Measurements from ENCODE around the gene RBM10. TPM values are rescaled to one million over a fixed set of nuclear protein-coding genes. Genes with fewer than 3 reads are reported as not detected.

Gene RBM10
- total RNA-seq, 2 experiments from 2014 or later = 59.0 to 59.2 TPM

- H3K9me3 Mint-ChIP-seq = no peaks in the 10 kb centered on the region
- no peak for DNase-seq
- ChIA-PET POLR2A (no interaction called here), CTCF (no interaction called here)
- H3K4me3 Mint-ChIP-seq = no peak overlapping the region
- H3K36me3 Mint-ChIP-seq (ENCODE audit: low read depth) = peaks cover 52% of the 10 kb centered on the region
- no peak overlapping the region for H3K27ac Mint-ChIP-seq
- no peaks in the 10 kb centered on the region for H3K27me3 Mint-ChIP-seq
- H3K4me1 Mint-ChIP-seq = peaks cover 39% of the 10 kb centered on the region
These were observed 53.7 kb downstream of the RBM10 start for GRCh38 chrX:47198687-47199080.

- Mint-ChIP-seq H3K27me3 (no peaks in the 10 kb centered on the region), H3K4me1 (peaks cover 37% of the 10 kb centered on the region), H3K27ac (no peak overlapping the region), H3K9me3 (no peaks in the 10 kb centered on the region), H3K4me3 (no peak overlapping the region), H3K36me3 (ENCODE audit: low read depth) (peaks cover 55% of the 10 kb centered on the region)
- ChIA-PET POLR2A (no interaction called here), CTCF (no interaction called here)
- no peak for DNase-seq
These were observed 54.3 kb downstream of the RBM10 start for GRCh38 chrX:47199286-47199685.

DNA sequence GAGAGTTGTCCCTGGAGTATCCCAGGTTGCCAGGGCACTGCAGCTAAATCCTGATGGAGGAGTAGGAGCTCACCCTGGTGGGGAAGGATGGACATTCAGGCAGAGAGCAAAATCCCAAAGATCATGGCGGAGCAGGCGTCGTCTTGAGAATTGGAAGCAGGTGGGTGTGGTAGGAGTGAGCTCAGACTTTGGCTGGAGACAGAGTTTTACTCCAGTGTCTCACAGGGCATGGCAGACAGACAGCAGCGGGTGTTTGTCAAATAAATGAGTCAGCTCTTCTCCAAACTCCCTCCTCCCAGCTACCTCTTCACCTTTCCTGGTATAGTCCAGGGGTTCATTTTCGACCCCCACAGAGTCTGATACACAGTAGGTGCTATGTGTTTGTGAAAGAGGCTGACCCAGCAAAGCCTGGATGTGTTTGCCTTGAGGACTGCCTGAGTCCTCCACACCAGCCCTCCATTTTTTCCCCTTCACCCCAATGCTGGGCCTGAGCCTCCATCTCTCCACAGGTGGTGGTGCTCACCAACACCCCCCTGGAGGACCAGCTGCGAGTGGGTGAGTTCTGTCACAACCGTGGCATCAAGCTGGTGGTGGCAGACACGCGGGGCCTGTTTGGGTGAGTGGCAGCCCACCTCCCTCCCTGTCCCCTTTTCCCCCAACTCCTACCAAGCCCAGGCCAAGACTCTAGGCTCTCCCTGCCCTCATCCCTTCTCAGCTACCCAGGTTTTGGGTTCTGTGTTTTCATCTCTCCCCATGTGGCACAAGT, 55.5 kb downstream of the RBM10 start:
- Mint-ChIP-seq H3K9me3 (no peaks in the 10 kb centered on the region), H3K27me3 (no peaks in the 10 kb centered on the region), H3K27ac (peak overlapping the region; percentile 54), H3K4me3 (no peak overlapping the region), H3K4me1 (peaks cover 31% of the 10 kb centered on the region), H3K36me3 (ENCODE audit: low read depth) (peaks cover 55% of the 10 kb centered on the region)
- no peak for DNase-seq
- ChIA-PET CTCF (interaction anchor here (0.8 to 1.6 kb wide), 3 partner anchors 17 to 184 kb away, joined by 3 to 5 read pairs (median 4); no protein-coding TSS in a partner anchor), POLR2A (no interaction called here)

- H3K36me3 Mint-ChIP-seq (ENCODE audit: low read depth) = peaks cover 54% of the 10 kb centered on the region
- H3K27ac Mint-ChIP-seq = no peak overlapping the region
- CTCF ChIA-PET = interaction anchor here (1.6 kb wide), 1 partner anchor 16 kb away, joined by 5 read pairs; no protein-coding TSS in a partner anchor
- POLR2A ChIA-PET = no interaction called here
- H3K9me3 Mint-ChIP-seq = no peaks in the 10 kb centered on the region
- no peak overlapping the region for H3K4me3 Mint-ChIP-seq
- peaks cover 23% of the 10 kb centered on the region for H3K4me1 Mint-ChIP-seq
- no peak for DNase-seq
- H3K27me3 Mint-ChIP-seq = no peaks in the 10 kb centered on the region
These were observed 56.4 kb downstream of the RBM10 start for GRCh38 chrX:47201345-47201944.

GRCh38 chrX:47202316-47202715, 57.3 kb downstream of the RBM10 start:
- Mint-ChIP-seq H3K4me3 (no peak overlapping the region), H3K4me1 (peaks cover 14% of the 10 kb centered on the region), H3K27ac (no peak overlapping the region), H3K9me3 (no peaks in the 10 kb centered on the region), H3K36me3 (ENCODE audit: low read depth) (peaks cover 56% of the 10 kb centered on the region), H3K27me3 (no peaks in the 10 kb centered on the region)
- CTCF ChIA-PET = interaction anchor here (0.5 to 1.6 kb wide), 2 partner anchors 15 to 334 kb away, joined by 3 to 5 read pairs; no protein-coding TSS in a partner anchor
- POLR2A ChIA-PET = no interaction called here
- no peak for DNase-seq

DNA sequence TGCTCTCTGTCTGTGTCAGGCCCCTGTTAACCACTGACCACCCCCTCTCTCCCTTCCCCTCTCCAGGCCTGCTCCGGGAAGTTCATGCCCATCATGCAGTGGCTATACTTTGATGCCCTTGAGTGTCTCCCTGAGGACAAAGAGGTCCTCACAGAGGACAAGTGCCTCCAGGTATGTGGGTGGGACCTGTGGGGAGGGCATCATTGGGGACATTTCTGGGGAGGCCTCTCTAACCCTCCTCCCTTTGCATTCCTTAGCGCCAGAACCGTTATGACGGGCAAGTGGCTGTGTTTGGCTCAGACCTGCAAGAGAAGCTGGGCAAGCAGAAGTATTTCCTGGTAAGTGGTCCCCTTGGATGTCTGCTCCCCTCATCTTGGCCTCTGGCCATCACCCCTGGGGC, 57.9 kb downstream of the RBM10 start:
- Mint-ChIP-seq H3K27ac (no peak overlapping the region), H3K36me3 (ENCODE audit: low read depth) (peaks cover 56% of the 10 kb centered on the region), H3K4me3 (no peak overlapping the region), H3K27me3 (no peaks in the 10 kb centered on the region), H3K4me1 (peaks cover 10% of the 10 kb centered on the region), H3K9me3 (no peaks in the 10 kb centered on the region)
- POLR2A ChIA-PET = no interaction called here
- CTCF ChIA-PET = no interaction called here
- DNase-seq = no peak

GRCh38 chrX:47204970-47205369, 59.9 kb downstream of the RBM10 start:
- POLR2A ChIA-PET = no interaction called here
- H3K4me1 Mint-ChIP-seq = peaks cover 3% of the 10 kb centered on the region
- H3K9me3 Mint-ChIP-seq = no peaks in the 10 kb centered on the region
- H3K27ac Mint-ChIP-seq = no peak overlapping the region
- no peaks in the 10 kb centered on the region for H3K27me3 Mint-ChIP-seq
- no peak for DNase-seq
- CTCF ChIA-PET = interaction anchor here (1.1 to 1.5 kb wide), 2 partner anchors 11 to 31 kb away, joined by 3 to 4 read pairs; no protein-coding TSS in a partner anchor
- H3K36me3 Mint-ChIP-seq (ENCODE audit: low read depth) = peaks cover 46% of the 10 kb centered on the region
- H3K4me3 Mint-ChIP-seq = no peak overlapping the region

DNA sequence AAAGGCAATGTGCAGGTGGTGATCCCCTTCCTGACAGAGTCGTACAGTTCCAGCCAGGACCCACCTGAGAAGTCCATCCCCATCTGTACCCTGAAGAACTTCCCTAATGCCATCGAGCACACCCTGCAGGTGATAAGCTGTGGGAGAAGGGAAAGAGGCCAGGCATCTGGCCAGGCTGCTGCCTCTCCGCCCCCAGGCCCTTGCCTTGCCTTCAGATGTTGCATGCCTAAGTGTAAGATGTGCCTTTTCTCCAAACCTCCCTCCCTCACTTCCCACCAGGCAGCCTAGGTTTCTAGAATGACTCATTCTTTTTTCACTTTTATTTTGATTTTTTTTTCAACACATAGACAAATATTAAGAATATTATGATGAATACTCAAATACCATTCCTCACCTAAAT, 61.3 kb downstream of the RBM10 start:
- Mint-ChIP-seq H3K4me3 (no peak overlapping the region), H3K36me3 (ENCODE audit: low read depth) (peaks cover 42% of the 10 kb centered on the region), H3K27ac (no peak overlapping the region), H3K4me1 (peaks cover 4% of the 10 kb centered on the region), H3K27me3 (no peaks in the 10 kb centered on the region), H3K9me3 (no peaks in the 10 kb centered on the region)
- ChIA-PET POLR2A (no interaction called here), CTCF (interaction anchor here (1.1 kb wide), 1 partner anchor 32 kb away, joined by 3 read pairs; no protein-coding TSS in a partner anchor)
- no peak for DNase-seq

DNA sequence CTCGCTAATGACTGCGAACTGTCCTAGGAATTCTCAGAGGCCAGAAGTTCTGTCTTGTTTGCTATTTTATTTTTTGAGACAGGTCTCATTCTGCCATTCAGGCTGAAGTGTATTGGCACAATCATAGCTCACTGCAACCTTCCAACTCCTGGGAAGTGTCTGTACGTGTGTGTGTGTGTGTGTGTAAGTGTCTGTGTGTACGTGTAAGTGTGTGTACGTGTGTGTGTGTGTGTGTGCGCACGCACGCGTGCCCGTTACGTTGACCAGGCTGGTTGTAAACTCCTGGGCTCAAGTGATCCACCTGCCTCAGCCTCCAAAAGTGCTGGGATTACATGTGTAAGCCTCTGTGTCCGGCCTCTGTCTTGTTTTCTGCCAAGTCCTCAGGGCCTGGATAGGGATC, 63.1 kb downstream of the RBM10 start:
- H3K4me1 Mint-ChIP-seq = peaks cover 5% of the 10 kb centered on the region
- ChIA-PET POLR2A (no interaction called here), CTCF (no interaction called here)
- no peak overlapping the region for H3K4me3 Mint-ChIP-seq
- no peaks in the 10 kb centered on the region for H3K27me3 Mint-ChIP-seq
- H3K27ac Mint-ChIP-seq = no peak overlapping the region
- no peaks in the 10 kb centered on the region for H3K9me3 Mint-ChIP-seq
- no peak for DNase-seq
- peaks cover 44% of the 10 kb centered on the region for H3K36me3 Mint-ChIP-seq (ENCODE audit: low read depth)

DNA sequence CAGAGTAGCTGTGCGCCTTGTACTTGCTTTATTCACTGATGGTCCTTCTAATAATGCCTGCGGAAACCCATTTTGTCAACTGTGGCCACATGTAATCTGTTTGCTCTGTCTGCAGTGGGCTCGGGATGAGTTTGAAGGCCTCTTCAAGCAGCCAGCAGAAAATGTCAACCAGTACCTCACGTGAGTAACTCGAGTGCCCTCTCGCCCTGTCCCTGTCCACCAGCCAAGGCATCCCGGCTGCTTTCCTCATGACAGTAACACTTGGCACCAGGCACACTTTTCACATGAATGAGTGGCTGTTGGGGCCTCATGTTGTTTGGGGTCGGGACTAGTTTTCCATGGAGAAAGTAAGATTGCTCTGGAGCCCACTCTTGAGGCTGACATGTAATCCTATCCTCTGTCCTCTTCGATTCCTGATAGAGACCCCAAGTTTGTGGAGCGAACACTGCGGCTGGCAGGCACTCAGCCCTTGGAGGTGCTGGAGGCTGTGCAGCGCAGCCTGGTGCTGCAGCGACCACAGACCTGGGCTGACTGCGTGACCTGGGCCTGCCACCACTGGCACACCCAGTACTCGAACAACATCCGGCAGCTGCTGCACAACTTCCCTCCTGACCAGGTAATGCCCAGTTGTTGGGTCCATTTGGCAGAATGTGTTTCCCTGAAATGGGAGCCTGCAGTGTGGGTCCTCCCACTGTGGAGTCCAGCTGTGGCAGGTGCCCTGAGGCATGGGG, 64.7 kb downstream of the RBM10 start:
- ChIA-PET CTCF (no interaction called here), POLR2A (no interaction called here)
- Mint-ChIP-seq H3K9me3 (no peaks in the 10 kb centered on the region), H3K27me3 (no peaks in the 10 kb centered on the region), H3K4me1 (peaks cover 5% of the 10 kb centered on the region), H3K4me3 (no peak overlapping the region), H3K27ac (peak overlapping the region; percentile 19), H3K36me3 (ENCODE audit: low read depth) (peaks cover 44% of the 10 kb centered on the region)
- no peak for DNase-seq

DNA sequence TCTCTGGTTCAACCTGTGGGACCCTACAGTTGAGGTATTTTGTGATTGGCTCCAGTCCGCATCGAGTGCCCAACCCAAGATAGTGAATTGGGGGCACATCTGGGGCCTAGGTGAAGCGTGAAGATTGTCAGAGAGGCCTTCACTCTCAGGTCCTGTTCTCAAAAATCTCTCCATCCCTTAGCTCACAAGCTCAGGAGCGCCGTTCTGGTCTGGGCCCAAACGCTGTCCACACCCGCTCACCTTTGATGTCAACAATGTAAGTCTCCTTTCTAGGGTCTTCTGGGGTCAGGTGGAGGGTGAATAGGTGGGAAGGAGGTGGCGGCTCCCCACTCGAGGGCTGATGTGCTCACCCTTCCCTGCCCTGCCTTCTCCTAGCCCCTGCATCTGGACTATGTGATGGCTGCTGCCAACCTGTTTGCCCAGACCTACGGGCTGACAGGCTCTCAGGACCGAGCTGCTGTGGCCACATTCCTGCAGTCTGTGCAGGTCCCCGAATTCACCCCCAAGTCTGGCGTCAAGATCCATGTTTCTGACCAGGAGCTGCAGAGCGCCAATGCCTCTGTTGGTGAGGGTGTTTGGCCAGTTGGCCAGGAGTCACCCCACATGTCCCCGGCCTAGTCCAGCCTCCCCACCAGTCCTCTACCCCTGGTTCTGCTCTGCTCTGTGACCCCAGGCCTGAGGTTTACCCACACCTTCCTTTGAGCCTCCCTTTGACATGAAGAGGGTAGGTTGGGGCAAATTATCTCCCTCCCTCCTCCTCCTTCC, 65.8 kb downstream of the RBM10 start:
- no peak for DNase-seq
- no peak overlapping the region for H3K27ac Mint-ChIP-seq
- no peak overlapping the region for H3K4me3 Mint-ChIP-seq
- CTCF ChIA-PET = no interaction called here
- H3K27me3 Mint-ChIP-seq = no peaks in the 10 kb centered on the region
- peaks cover 2% of the 10 kb centered on the region for H3K4me1 Mint-ChIP-seq
- H3K36me3 Mint-ChIP-seq (ENCODE audit: low read depth) = peaks cover 39% of the 10 kb centered on the region
- H3K9me3 Mint-ChIP-seq = no peaks in the 10 kb centered on the region
- POLR2A ChIA-PET = no interaction called here

DNA sequence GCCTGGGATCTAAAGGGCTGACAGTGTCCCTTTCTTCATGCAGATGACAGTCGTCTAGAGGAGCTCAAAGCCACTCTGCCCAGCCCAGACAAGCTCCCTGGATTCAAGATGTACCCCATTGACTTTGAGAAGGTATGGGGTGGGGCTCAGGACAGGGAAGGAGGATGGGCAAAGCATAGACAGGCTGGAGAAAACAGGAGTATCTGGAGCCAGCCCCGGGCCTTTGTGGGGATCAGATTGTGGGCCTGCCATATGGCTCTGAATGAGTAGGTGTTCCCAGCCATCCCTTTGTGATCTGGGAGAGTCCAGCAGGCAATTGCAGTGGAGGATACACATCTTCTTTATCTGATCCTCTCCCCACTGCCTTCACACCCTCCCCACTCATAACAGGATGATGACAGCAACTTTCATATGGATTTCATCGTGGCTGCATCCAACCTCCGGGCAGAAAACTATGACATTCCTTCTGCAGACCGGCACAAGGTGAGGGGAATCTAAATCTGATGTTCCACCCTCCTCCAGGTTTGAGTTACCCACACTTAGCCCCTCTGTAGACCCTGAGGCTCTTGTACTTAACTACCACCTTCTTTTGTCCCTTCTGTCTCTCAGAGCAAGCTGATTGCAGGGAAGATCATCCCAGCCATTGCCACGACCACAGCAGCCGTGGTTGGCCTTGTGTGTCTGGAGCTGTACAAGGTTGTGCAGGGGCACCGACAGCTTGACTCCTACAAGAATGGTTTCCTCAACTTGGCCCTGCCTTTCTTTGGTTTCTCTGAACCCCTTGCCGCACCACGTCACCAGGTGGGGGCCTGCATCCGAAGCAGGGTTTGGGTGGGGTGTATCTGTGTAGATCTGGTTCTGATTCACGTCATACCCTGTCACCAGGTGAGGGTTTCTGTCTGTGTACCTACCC, 67.6 kb downstream of the RBM10 start:
- H3K36me3 Mint-ChIP-seq (ENCODE audit: low read depth) = peaks cover 32% of the 10 kb centered on the region
- H3K4me1 Mint-ChIP-seq = peaks cover 15% of the 10 kb centered on the region
- no peak overlapping the region for H3K27ac Mint-ChIP-seq
- H3K4me3 Mint-ChIP-seq = no peak overlapping the region
- POLR2A ChIA-PET = no interaction called here
- no peak for DNase-seq
- no peaks in the 10 kb centered on the region for H3K27me3 Mint-ChIP-seq
- CTCF ChIA-PET = no interaction called here
- H3K9me3 Mint-ChIP-seq = no peaks in the 10 kb centered on the region
